ENCODE results near the gene GRK7. TPM values are rescaled to one million over a fixed set of nuclear protein-coding genes. Genes with fewer than 3 reads are reported as not detected.

GRK7 gene
- total and polyA plus RNA-seq, 2 of the 13 experiments (the other 11 are each of a cell fraction or from before 2014, with no cell fraction given) = not detected

DNA sequence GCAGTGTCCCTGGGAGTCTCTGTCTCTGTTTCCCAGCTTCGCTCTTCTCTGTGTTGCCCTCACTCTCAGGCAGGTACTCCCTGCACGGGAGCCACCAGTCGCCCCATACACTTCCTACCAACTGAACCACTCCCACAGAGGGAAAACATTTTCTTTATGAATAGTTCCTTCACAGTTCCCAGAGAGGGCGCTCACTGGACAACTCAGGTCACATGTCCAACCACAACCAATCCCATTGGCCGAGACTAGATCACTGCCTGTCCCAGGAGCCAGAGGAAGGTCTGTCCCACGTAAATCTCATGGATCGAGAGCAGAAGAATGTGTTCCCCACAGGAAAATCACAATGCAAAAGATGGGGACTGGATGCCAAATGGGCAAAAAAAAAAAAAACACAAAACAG lies 26.1 kb downstream of the GRK7 start:
- intact Hi-C loops (cut with micrococcal nuclease; ENCODE audit: unreplicated experiment) = loop anchor here (5.0 kb wide), 1 partner anchor 43 kb away; no protein-coding TSS in a partner anchor
- H3K9ac ChIP-seq (ENCODE audit: insufficient read depth, low read depth, low read length) = no peak overlapping the region
- DNase-seq (ENCODE audit: low spot score) = peak; percentile 19
- H3K36me3 ChIP-seq (replicated peaks in 1 of 2; ENCODE audit: control insufficient read depth in 1 of 2, insufficient read depth in 2 of 2, low read length in 2 of 2) = no peaks in the 10 kb centered on the region
- in situ Hi-C loops (cut with HindIII; ENCODE audit: extremely low pct_ligation_motif_present, low pct_unique_long_range_greater_than_20kb) = no loop called here
- no peaks in the 10 kb centered on the region for H4K20me1 ChIP-seq (ENCODE audit: insufficient read depth, low read length)
- WGBS (ENCODE audit: low lambda C conversion rate) = 45% methylated on average over 7 of the region's 7 CpGs
- H2AFZ ChIP-seq (ENCODE audit: low read length) = no peak overlapping the region
- no peaks in the 10 kb centered on the region for H3K9me3 ChIP-seq (ENCODE audit: low read length)
- BruUV-seq (replicated peaks) = no TSS peak
- H3K4me1 ChIP-seq (ENCODE audit: insufficient read depth, low read length) = peaks cover 9% of the 10 kb centered on the region; the same call in 1 of the 2 replicates
- ATAC-seq = peak; percentile 78
- no peak overlapping the region for H3K27ac ChIP-seq (ENCODE audit: extremely low read length, insufficient read depth, low read length)
- no peak overlapping the region for H3K4me3 ChIP-seq (replicated peaks in 1 of 3; ENCODE audit: insufficient read depth in 1 of 3, low read depth in 2 of 3, low read length in 3 of 3)
- no peak overlapping the region for H3K4me2 ChIP-seq (ENCODE audit: low read depth, low read length)
- H3K79me2 ChIP-seq (ENCODE audit: insufficient read depth, low read length) = no peaks in the 10 kb centered on the region
- H3K27me3 ChIP-seq (ENCODE audit: control insufficient read depth in 1 of 2, insufficient read depth in 2 of 2, low read length in 2 of 2) = no peaks in the 10 kb centered on the region
- no peak for FAIRE-seq
- POLR2A ChIA-PET = no interaction called here
- CTCF ChIA-PET (ENCODE audit: low intra/inter-chr PET ratio, low total read pairs) = no interaction called here
- TF ChIP-seq ZNF761 (CRISPR knock-in tag; conservative IDR thresholded peaks at IDR 0.05) (no peak), ZNF282 (IDR thresholded peaks at IDR 0.05; ENCODE audit: partially characterized antibody) (no peak), ASH2L (IDR thresholded peaks at IDR 0.05; ENCODE audit: insufficient read length, low read depth, low read length) (no peak), NFYC (CRISPR knock-in tag; IDR thresholded peaks at IDR 0.05) (peak; percentile 68), NFYB (CRISPR knock-in tag; IDR thresholded peaks at IDR 0.05) (peak; percentile 52), SMYD3 (CRISPR knock-in tag; IDR thresholded peaks at IDR 0.05) (no peak), ELF4 (CRISPR knock-in tag; IDR thresholded peaks at IDR 0.05; ENCODE audit: borderline replicate concordance) (no peak), MEF2D (CRISPR knock-in tag; IDR thresholded peaks at IDR 0.05) (no peak), ZNF737 (CRISPR knock-in tag; IDR thresholded peaks at IDR 0.05; ENCODE audit: borderline replicate concordance) (no peak), TBP (CRISPR knock-in tag; IDR thresholded peaks at IDR 0.05) (no peak)
- TF ChIP-seq, protein P1, sequence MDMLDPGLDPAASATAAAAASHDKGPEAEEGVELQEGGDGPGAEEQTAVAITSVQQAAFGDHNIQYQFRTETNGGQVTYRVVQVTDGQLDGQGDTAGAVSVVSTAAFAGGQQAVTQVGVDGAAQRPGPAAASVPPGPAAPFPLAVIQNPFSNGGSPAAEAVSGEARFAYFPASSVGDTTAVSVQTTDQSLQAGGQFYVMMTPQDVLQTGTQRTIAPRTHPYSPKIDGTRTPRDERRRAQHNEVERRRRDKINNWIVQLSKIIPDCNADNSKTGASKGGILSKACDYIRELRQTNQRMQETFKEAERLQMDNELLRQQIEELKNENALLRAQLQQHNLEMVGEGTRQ (IDR thresholded peaks at IDR 0.05; ENCODE audit: low read depth, low read length) = no peak
- TF ChIP-seq, protein P1 (CRISPR knock-in tag; IDR thresholded peaks at IDR 0.05; ENCODE audit: borderline replicate concordance) = peak; percentile 83; the same call in 1 of the 2 replicates
- TF ChIP-seq, protein P2, sequence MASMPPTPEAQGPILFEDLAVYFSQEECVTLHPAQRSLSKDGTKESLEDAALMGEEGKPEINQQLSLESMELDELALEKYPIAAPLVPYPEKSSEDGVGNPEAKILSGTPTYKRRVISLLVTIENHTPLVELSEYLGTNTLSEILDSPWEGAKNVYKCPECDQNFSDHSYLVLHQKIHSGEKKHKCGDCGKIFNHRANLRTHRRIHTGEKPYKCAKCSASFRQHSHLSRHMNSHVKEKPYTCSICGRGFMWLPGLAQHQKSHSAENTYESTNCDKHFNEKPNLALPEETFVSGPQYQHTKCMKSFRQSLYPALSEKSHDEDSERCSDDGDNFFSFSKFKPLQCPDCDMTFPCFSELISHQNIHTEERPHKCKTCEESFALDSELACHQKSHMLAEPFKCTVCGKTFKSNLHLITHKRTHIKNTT (CRISPR knock-in tag; IDR thresholded peaks at IDR 0.05) = no peak
- TF ChIP-seq, protein P3, sequence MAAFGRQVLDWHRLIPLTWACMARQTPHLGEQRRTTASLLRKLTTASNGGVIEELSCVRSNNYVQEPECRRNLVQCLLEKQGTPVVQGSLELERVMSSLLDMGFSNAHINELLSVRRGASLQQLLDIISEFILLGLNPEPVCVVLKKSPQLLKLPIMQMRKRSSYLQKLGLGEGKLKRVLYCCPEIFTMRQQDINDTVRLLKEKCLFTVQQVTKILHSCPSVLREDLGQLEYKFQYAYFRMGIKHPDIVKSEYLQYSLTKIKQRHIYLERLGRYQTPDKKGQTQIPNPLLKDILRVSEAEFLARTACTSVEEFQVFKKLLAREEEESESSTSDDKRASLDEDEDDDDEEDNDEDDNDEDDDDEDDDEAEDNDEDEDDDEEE (CRISPR knock-in tag; IDR thresholded peaks at IDR 0.05) = no peak
- TF ChIP-seq, protein P4, sequence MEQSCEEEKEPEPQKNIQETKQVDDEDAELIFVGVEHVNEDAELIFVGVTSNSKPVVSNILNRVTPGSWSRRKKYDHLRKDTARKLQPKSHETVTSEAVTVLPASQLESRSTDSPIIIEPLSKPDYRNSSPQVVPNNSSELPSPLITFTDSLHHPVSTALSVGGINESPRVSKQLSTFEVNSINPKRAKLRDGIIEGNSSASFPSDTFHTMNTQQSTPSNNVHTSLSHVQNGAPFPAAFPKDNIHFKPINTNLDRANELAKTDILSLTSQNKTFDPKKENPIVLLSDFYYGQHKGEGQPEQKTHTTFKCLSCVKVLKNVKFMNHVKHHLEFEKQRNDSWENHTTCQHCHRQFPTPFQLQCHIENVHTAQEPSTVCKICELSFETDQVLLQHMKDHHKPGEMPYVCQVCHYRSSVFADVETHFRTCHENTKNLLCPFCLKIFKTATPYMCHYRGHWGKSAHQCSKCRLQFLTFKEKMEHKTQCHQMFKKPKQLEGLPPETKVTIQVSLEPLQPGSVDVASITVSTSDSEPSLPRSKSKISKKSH (CRISPR knock-in tag; IDR thresholded peaks at IDR 0.05; ENCODE audit: borderline replicate concordance) = no peak
- TF ChIP-seq, protein P5, sequence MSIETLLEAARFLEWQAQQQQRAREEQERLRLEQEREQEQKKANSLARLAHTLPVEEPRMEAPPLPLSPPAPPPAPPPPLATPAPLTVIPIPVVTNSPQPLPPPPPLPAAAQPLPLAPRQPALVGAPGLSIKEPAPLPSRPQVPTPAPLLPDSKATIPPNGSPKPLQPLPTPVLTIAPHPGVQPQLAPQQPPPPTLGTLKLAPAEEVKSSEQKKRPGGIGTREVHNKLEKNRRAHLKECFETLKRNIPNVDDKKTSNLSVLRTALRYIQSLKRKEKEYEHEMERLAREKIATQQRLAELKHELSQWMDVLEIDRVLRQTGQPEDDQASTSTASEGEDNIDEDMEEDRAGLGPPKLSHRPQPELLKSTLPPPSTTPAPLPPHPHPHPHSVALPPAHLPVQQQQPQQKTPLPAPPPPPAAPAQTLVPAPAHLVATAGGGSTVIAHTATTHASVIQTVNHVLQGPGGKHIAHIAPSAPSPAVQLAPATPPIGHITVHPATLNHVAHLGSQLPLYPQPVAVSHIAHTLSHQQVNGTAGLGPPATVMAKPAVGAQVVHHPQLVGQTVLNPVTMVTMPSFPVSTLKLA (IDR thresholded peaks at IDR 0.05) = no peak
- TF ChIP-seq, protein P6, sequence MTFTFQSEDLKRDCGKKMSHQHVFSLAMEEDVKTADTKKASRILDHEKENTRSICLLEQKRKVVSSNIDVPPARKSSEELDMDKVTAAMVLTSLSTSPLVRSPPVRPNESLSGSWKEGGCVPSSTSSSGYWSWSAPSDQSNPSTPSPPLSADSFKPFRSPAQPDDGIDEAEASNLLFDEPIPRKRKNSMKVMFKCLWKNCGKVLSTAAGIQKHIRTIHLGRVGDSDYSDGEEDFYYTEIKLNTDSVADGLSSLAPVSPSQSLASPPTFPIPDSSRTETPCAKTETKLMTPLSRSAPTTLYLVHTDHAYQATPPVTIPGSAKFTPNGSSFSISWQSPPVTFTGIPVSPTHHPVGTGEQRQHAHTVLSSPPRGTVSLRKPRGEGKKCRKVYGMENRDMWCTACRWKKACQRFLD (CRISPR knock-in tag; IDR thresholded peaks at IDR 0.05; ENCODE audit: borderline replicate concordance) = no peak
